CMK (cell line): Measurements from ENCODE around the gene LSM5.
"Not testable (repeated sequence)": the region's sequence is repeated elsewhere in the genome, so short reads cannot be mapped to it uniquely, and the experiment has no call there.

ENCODE experiments used
- DNase-seq: peaks from one replicate; pipeline ENCODE4 v3.0.0-alpha.2; 2010; ENCODE audit warnings: low read depth

Gene LSM5

DNA sequence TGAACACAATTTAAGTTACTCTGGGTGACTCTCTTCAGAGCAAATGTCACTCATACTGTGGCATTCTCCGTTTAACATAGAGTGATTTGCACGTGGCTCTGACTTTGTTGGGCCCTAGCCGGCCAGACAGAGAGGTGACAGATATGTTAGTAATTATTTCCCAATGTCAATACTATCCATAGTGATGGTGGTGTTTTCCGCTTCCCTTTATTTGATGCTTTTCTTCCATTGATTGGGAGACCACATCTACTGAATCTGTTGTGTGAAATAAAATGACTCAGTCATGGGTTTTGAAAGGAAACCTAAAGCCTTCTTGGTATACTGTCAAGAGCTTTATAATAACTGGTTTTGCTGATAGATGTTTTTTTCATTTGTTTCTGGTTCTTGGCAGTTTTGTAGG lies 12.5 kb upstream of the LSM5 start:
- no peak for DNase-seq

DNA sequence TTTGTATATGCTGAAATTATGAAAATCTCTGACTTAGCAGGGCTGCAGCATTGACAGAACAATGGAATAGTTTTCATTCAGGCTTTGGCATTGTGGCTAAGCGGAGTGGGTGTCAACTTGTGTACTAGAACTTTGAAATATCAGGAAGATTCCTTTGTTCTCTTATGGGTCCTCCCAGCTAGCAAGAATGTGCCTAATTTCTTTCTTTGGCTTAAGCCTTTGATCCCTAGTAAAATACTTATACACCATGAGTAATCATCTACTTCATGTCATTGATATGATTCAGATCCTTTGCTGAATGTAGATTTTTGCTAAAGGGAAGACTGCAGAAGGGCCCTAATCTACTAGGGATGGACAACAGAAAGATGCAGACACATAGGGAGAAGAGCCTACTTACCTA lies 11.3 kb upstream of the LSM5 start:
- no peak for DNase-seq

DNA sequence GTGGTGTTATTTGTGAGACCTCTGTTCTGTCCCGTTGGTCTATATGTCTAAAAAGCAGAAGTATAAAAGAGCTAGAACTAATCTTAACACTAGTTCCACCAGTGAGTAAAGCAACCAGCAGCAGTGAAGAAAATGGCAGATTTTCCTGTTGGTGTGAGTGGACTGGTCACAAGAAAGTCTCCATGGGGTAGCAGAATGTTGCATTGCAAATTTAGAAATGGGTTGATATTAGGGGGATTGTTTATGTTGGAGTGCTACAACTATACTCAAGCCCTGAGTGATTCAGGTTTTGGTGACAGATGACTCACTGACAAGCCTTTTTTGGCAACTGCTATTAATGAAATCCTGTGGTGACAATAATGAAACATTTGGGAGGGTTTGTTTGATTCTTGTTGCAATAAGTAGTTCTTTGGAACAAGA lies 10.8 kb upstream of the LSM5 start:
- no peak for DNase-seq

DNA sequence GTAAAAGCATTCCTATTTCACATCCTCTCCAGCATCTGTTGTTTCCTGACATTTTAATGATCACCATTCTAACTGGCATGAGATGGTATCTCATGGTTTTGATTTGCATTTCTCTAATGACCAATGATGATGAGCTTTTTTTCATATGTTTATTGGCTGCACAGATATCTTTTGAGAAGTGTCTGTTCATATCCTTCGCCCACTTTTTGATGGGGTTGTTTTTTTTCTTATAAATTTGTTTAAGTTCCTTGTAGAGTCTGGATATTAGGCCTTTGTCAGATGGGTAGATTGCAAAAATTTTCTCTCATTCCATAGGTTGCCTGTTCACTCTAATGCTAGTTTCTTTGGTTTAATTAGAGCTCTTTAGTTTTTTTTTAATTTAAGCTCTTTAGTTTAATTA lies 10.0 kb upstream of the LSM5 start:
- not testable (repeated sequence) for DNase-seq

DNA sequence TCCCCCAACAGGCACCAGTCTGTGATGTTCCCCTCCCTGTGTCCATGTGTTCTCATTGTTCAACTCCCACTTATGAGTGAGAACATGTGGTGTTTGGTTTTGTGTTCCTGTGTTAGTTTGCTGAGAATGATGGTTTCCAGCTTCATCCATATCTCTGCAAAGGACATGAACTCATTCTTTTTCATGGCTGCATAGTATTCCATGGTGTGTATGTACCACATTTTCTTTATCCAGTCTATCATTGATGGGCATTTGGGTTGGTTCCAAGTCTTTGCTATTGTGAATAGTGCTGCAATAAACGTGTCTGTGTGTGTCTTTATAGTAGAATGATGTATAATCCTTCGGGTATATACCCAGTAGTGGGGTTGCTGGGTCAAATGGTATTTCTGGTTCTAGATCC lies 9.6 kb upstream of the LSM5 start:
- DNase-seq = not testable (repeated sequence)

DNA sequence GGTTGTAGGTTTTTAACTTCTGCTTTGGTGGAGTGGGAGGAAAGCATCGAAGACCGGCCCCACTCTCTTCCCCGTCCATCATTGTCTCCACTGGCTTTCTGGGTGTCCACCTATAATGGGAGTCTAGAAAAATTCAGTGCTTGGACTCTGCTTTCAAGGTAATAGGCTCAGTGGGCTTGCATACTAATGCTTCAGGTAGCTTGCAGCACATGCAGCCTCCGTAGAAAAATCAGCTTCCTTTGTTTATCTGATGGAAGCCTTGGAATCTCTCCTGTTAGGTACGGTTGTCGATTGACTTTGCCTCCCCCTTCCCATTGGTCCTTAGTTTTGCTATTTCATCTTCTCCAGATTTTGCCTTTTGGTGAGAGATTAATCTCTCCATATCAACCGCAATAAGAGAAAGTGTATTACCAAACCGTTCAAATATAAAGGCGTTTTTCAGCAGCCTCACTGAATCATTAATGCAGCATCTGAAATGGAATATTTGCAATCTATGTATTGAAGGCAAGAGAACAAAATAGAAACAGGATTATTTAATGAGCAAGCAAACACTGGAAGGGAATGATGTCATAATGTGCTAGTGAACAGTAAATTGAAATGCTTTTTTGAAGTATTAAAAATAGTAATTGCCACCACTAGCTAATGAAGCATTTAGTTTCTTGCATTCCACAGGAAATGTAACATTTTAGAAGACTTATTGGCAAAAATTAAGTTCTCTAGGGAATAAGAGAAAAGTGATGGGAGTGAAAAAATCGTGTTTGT lies 6.1 kb upstream of the LSM5 start:
- DNase-seq = no peak

DNA sequence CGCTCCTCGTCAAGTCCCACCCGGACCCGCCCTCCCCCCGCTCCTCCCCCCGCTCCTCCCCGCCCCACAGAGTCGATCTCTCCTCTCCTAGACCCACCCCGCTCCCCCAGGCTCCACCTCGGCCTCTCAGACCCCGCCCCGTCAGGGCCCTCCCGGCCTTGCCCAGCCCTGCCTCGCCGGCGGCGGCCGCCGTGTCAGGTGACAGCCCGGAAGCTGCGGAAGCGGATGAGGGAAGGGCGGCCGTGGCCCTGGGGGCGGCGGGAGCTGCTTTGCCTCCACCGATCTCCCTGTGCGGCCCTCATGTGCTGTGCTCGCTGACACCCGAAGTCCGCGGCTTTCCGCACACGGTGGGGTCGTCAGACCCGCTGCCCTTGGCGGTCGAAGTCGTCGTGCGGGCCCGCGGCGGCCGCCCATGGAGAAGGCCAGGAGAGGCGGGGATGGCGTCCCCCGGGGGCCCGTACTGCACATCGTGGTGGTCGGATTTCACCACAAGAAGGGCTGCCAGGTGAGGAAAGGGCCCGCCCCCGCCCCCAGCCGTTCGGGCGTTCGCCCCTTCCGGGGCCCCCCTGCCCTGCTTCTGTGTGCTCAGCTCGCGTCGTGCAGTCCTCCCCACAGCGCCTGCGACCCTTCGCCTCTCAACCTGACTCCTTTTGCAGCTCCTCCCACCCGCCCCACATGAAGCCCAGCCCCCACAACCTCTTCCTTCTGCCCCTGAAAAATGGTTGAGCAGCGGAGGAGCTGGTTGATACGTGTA lies 5.3 kb upstream of the LSM5 start, which contains the start of gene AVL9:
Gene AVL9, plus strand, starts transcription at position 192 of the 754 bp plus-strand sequence. Its CDS starts 221 bp downstream, at position 413.
- peak; percentile 78 for DNase-seq

DNA sequence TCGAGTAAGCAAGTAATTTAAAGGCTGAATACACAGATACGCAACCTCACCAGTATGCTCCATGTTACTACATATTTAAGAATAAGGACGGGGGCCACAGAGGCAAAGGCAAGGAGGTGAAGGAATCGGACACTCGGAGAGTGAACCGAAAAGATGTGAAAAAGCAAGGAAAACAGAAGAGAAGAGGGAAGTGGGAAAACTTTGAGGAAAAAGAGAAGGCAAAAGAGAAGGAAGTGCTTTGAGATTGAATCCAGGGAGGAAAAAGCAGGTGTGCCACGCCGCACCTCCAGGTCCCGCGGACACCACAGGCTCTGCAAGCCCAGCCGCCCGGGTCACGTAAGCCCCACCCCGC lies 4.7 kb upstream of the LSM5 start:
- no peak for DNase-seq

DNA sequence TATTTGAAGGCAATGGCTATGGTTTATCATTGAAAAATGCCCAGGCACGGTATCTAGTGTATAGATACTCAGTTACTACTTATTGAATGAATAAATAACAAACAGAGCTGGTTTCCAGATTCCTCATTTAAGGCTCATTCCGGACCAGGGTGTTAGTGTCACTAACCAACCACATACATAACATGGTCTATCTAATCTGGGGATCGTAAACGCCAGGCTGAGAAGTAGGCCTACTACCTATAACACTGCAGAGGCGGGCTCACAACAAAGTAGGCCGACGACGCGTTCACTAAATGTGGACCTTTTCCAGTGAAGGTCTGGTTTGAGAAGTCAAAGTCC lies 423 bp downstream of the LSM5 start:
- DNase-seq = no peak

DNA sequence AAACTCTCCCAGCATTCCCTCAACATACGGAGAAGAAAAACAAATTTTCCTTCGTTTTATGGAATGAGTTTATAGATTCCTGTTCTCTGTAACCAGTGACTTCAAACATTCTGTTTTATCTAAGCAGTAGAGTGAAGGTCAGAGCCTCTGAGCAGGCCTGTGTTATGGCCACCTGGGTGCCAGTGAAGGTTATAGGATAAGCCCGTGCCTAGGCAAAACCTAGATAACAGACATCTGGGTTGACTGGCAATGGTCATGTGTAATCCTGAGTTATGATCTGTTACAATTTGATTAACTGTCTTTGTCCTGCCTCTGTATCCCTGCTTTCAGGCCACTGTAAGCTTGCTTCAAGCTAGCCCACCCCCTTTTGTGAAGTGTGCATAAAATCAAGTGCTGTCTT lies 8.3 kb downstream of the LSM5 start:
- no peak for DNase-seq

DNA sequence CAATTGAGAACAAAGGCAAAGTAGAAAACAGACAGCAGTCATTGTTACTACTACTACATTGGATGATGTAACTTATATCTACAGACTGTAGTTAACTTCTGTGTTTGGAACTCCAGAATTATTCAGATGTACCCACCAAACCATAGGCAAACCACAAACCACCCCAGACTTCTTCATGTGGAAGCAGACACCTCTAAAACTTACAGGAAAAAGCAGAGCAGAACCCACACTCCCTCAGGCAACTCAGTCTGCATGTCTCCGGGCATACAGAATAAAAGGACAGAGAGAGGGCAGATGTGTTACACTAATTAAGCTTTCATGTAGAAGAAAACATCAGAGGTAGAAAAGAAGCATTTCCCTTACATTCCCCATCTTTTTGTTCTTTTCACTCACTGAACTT lies 9.0 kb downstream of the LSM5 start:
- DNase-seq = no peak

DNA sequence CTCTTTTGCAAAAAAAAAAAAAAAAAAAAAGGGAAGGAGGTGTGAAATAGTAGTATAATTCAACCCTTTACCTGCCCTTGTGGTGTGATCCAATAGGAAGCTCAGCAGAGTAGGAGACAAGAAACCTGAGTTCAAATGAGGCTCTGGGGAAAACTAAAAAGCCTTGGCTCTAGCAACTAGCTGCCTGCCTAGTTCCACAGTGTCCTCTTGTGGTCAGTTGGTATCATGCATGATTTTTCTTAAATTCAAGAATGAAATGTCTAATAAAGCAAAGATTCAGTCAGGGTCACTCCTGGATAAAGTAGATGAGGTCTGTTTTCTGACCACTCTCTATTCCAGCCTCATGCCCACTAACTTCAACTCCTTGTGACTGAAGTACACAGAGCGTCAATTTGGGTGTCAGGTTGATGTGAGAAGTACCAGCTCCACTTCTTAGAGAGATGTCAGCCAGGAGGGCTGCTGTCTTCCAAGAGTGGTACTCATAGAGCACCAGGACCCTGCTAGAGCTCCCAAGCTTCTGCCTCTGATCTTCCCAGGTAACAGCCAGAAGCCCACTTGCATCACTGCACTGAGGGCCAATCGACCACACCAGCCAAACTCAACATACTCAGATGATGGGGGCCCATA lies 10.5 kb downstream of the LSM5 start:
- DNase-seq = no peak

DNA sequence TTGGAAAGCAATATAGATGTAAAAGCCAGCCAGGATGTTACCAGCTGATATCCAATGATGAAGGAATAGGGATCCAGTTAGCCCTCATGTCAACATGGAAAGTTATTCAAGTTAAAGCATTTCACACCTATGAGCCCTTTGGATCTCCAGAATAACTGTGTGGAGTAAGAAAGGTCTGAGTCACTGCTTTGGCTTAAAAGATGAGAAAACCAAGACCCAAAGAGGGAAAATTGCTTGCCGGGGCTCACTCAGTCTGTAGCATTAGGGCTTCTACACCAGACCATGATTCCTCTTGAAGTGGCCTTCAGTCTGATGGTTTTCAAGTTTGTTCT lies 12.6 kb downstream of the LSM5 start:
- no peak for DNase-seq

DNA sequence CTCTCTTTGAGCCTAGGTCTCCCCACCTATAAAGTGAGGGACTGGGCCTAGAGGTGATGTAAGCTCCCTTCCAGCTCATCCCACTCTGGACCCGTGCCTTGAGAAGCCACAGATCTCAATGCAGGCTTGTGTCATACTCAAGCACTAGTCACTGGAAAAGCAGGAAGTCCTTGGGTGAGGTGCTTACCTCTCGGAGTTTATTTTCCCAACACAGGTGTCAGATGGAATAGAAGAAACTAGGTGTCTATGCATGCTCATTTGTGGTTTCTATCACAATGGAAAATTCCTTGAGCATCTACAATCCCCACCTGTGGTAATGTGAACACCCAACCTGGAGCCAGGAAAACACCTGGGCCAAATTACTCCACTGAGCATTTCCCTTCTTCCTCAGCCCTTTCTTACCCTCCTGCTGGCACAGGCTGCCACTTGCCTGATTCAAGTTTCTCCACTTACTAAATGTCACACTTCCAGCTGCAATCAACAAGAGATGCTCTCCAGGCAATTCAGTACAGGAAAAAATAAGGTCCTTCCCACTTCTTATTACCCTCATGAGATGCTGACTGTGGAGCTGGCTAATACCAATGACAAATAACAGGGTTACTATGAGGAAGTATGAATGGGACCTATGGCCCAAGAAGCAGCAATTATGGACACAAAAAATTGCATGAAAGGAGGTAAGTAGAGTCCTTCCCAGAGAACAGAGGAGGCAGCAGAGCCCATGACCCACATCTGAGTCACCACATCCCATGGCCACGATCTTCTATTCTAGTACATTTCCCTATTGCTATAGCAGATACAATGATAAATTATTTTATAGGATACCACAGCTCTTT lies 13.1 kb downstream of the LSM5 start:
- no peak for DNase-seq

DNA sequence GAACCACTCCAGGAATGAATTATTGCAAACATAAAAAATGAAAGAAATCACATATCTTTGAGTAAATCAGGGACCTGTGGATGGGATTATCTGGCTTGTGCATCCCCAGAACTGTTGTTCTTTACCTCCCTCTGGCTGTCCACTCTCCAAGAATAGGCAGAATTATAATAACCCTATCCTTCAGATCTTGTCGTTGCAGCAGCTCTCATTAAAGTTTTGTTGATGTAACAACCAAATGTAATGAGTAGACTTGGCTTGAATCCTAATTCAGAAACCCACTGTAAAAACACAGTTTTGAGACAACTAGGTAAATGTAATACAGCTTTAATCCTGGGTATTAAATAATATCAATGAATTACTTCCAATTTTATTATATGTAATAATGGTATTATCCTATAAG lies 16.2 kb downstream of the LSM5 start:
- no peak for DNase-seq

DNA sequence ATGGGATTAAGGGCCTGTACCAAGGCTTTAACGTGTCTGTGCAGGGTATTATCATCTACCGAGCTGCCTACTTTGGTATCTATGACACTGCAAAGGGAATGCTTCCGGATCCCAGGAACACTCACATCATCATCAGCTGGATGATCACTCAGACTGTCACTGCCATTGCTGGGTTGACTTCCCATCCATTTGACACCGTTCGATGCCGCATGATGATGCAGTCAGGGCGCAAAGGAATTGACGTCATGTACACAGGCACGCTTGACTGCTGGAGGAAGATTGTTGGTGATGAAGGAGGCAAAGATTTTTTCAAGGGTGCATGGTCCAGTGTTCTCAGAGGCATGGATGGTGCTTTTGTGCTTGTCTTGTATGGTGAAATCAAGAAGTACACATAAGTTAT lies 18.2 kb downstream of the LSM5 start:
- DNase-seq = no peak

DNA sequence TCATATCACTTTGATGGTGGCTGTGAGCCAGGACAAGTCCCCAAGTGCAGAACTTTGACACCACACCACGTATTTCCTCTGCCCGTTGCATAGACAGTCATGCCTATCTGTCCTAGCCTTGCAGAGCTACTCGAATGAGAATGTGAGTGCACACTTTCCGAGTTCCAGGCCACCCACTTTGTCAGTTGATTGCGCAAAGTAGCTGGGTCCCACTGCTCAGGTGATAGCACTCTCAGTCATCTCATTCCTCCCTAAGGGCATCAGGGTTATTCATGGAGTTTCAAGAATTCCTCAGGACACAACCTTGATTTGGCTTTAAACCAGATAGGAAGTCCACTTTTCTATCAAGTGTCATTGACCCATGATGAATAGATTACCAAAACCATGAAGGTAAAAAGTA lies 19.3 kb downstream of the LSM5 start:
- no peak for DNase-seq

DNA sequence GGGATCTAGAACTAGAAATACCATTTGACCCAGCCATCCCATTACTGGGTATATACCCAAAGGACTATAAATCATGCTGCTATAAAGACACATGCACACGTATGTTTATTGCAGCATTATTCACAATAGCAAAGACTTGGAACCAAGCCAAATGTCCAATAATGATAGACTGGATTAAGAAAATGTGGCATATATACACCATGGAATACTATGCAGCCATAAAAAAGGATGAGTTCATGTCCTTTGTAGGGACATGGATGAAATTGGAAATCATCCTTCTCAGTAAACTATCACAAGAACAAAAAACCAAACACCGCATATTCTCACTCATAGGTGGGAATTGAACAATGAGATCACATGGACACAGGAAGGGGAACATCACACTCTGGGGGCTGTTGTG lies 20.2 kb downstream of the LSM5 start:
- not testable (repeated sequence) for DNase-seq

DNA sequence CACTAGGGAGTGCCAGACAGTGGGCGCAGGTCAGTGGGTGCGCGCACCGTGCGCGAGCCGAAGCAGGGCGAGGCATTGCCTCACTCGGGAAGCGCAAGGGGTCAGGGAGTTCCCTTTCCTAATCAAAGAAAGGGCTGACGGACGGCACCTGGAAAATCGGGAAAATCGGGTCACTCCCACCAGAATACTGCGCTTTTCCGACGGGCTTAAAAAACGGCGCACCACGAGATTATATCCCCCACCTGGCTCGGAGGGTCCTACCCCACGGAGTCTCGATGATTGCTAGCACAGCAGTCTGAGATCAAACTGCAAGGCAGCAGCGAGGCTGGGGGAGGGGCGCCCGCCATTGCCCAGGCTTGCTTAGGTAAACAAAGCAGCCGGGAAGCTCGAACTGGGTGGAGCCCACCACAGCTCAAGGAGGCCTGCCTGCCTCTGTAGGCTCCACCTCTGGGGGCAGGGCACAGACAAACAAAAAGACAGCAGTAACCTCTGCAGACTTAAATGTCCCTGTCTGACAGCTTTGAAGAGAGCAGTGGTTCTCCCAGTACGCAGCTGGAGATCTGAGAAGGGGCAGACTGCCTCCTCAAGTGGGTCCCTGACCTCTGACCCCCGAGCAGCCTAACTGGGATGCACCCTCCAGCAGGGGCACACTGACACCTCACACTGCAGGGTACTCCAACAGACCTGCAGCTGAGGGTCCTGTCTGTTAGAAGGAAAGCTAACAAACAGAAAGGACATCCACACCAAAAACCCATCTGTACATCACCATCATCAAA lies 25.4 kb downstream of the LSM5 start:
- not testable (repeated sequence) for DNase-seq

DNA sequence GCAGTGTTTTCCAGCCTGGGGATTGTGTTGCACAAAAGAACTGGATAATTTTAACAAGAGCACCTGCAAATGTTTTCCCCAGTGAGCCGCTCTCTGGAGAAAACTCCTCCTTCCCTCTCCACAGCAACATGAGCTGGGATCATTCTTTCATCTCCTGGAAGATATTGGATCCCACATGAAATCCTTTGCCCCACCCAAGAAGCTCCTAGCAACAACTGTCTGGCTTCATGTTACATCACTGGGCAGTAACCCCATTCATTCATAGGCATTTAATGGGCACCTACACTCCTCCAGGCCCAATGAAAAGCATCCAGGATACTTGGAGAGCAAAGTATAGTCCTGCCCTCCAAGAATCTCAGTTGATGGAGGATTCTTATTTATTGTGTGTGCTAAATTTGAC lies 27.2 kb downstream of the LSM5 start:
- DNase-seq = no peak

DNA sequence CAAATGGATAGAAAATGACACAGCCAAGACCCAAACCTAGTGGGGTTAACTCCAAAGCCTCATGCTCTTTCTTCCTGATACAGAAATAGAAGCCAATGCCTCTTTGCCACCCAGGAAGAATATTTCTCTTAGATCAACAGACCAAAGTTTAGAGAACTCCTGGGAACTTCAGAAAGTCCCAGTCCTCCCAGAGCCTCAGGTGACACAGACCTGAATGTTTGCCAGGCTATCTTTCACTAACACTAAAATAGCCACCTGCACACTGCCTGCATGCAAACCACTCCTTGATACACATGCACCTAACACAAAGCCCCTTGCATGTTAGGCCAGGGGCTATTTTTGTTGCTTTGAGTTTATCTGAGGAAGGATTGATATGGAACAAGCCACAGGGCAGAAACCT lies 27.7 kb downstream of the LSM5 start:
- DNase-seq = no peak

DNA sequence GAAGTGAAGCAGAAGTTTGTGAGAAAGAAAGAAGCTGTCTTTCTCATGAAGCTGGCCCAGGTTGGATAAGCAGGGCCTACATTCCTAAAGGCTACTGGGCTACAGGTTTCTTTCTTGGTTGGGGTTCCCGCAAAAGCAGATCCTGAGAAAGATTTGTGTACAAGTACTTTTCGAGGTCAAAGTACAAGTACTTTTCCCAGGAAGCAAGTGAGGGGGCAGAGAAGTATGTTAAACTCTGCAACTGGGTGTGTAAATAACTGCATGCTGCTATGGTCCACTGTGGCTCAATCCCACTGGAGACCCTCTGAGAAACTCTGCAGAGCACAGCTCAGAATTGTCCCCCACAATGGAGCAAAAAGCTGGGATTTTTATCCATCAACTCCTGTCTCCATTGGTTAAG lies 28.7 kb downstream of the LSM5 start:
- DNase-seq = no peak
